ENCODE data around the gene ZNF771.

GRCh38 chr16:30395155-30395991 is 12.0 kb upstream of the ZNF771 start, which contains the start of gene ZNF48:
- TF ChIP-seq CTCF (optimal IDR thresholded peaks at IDR 0.05 in 1 of 3, IDR thresholded peaks at IDR 0.05 in 1 of 3, conservative IDR thresholded peaks at IDR 0.05 in 1 of 3; ENCODE audit: extremely low read depth in 1 of 3, insufficient read depth in 2 of 3, low read length in 3 of 3) (peak in 2 of 3 experiments; percentile 19 to 62), EZH2 (IDR thresholded peaks at IDR 0.05; ENCODE audit: low read length) (no peak)
